Activated naive CD4-positive, alpha-beta T cell treated with anti-CD3 and anti-CD28 coated beads, Interleukin-2, amount 50 U/mL, for 24 hours (primary cell): ENCODE measurements around the gene MBNL2.
"Not testable (repeated sequence)": the region's sequence is repeated elsewhere in the genome, so short reads cannot be mapped to it uniquely, and the experiment has no call there.

Experiments
- H3K27ac Mint-ChIP-seq: one replicate; pipeline ENCODE4 v1.8.0; 2021; ENCODE audit warnings: mild to moderate bottlenecking, mixed read lengths
- H3K27me3 Mint-ChIP-seq: one replicate; pipeline ENCODE4 v1.8.0; 2021; ENCODE audit warnings: mixed read lengths
- H3K36me3 Mint-ChIP-seq: one replicate; pipeline ENCODE4 v1.8.0; 2021; ENCODE audit warnings: mixed read lengths
- H3K4me1 Mint-ChIP-seq: one replicate; pipeline ENCODE4 v1.8.0; 2021; ENCODE audit warnings: mixed read lengths
- H3K4me3 Mint-ChIP-seq: one replicate; pipeline ENCODE4 v1.8.0; 2021; ENCODE audit warnings: mild to moderate bottlenecking, mixed read lengths
- H3K9me3 Mint-ChIP-seq: one replicate; pipeline ENCODE4 v1.8.0; 2021; ENCODE audit warnings: mixed read lengths

MBNL2 gene

DNA sequence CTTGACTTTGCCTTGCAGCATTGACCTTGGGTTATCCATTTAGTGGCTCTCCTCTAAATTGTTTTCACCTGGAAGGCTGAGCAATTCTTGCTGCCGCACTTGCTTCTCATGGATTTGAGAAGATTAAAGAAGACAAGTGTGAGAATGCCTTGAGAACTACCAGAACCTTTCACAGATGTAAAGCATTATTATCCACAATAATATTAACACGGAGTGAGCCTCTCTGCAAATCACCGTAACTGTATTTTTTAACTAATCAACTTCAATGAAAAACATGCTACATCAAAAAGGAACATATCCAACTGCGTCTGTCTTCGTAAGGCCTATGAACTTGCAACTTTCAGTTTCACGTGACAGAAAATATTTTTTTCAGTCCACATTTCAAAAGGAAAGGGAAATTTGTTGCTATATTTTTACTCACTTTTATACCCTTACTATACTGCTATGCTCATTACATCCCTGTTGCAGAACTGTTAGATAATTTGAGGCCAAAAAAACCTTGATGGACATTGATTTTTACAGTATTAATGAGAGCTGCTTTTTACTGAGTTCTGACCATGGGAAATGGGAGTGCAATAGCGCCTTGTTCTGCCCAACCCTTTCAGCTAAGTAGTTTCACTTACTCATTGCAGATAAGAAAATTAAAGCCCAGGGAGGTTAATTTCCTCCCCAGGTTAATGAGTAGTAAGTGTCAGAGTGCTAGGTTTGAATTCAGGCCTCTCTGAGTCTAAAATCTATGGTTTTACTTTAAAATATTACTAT, 118.0 kb downstream of the MBNL2 start:
- Mint-ChIP-seq H3K9me3 (no peaks in the 10 kb centered on the region), H3K27ac (no peak overlapping the region), H3K4me1 (no peaks in the 10 kb centered on the region), H3K27me3 (no peaks in the 10 kb centered on the region), H3K4me3 (no peak overlapping the region), H3K36me3 (peaks cover 3% of the 10 kb centered on the region)

DNA sequence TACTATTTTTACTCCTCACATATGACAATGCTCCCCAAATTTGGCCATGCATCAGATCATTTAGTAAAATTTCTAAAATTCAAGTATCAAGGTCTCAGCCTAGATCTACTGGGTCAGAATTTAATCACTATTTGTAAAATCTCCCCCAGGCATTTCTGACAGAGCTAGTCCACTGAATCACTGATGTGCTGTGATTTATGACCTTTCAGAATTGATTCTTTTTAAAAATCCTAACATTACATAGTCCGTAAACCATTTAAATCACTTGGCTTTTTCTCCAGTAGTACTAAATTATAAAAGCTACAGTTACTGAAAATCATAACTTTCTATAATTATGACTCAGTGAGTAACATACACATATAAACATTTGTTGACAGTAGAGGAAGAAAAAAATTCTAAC, 119.0 kb downstream of the MBNL2 start:
- Mint-ChIP-seq H3K27me3 (no peaks in the 10 kb centered on the region), H3K36me3 (peaks cover 6% of the 10 kb centered on the region), H3K4me1 (no peaks in the 10 kb centered on the region), H3K9me3 (no peaks in the 10 kb centered on the region), H3K4me3 (no peak overlapping the region), H3K27ac (no peak overlapping the region)

DNA sequence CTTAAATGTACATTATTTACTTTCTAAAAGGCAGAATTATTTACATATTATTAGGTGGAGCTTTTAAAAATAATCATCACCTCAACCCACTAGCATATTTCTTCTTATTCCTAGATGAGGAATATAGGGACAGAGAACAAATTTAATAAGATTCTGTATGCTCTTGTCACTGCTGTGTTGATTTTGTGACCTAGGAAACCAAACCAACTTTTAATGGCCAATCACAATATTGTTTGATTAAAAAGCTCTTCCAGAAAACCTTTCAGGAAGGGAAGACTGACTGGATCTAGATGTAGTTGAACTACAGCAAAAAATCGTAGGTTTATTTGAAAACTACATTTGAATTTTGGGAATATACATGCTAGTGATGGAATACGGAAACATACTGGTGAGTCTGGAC, 120.0 kb downstream of the MBNL2 start:
- Mint-ChIP-seq H3K4me1 (no peaks in the 10 kb centered on the region), H3K4me3 (no peak overlapping the region), H3K36me3 (peaks cover 5% of the 10 kb centered on the region), H3K27me3 (no peaks in the 10 kb centered on the region), H3K27ac (no peak overlapping the region), H3K9me3 (no peaks in the 10 kb centered on the region)

DNA sequence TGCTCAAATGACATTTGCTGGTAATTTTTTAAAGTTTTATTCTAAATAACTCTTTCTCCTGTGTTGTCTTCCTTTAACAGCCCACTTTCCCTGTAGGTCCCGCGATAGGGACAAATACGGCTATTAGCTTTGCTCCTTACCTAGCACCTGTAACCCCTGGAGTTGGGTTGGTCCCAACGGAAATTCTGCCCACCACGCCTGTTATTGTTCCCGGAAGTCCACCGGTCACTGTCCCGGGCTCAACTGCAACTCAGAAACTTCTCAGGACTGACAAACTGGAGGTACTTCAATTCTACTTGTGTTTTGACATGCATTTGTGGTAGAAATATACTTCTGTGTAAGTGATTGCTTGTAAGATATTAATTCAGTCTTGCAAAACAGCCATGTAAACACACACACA, 120.8 kb downstream of the MBNL2 start:
- peaks cover 5% of the 10 kb centered on the region for H3K36me3 Mint-ChIP-seq
- H3K4me3 Mint-ChIP-seq: no peak overlapping the region
- H3K27ac Mint-ChIP-seq: no peak overlapping the region
- no peaks in the 10 kb centered on the region for H3K9me3 Mint-ChIP-seq
- no peaks in the 10 kb centered on the region for H3K27me3 Mint-ChIP-seq
- H3K4me1 Mint-ChIP-seq: no peaks in the 10 kb centered on the region

DNA sequence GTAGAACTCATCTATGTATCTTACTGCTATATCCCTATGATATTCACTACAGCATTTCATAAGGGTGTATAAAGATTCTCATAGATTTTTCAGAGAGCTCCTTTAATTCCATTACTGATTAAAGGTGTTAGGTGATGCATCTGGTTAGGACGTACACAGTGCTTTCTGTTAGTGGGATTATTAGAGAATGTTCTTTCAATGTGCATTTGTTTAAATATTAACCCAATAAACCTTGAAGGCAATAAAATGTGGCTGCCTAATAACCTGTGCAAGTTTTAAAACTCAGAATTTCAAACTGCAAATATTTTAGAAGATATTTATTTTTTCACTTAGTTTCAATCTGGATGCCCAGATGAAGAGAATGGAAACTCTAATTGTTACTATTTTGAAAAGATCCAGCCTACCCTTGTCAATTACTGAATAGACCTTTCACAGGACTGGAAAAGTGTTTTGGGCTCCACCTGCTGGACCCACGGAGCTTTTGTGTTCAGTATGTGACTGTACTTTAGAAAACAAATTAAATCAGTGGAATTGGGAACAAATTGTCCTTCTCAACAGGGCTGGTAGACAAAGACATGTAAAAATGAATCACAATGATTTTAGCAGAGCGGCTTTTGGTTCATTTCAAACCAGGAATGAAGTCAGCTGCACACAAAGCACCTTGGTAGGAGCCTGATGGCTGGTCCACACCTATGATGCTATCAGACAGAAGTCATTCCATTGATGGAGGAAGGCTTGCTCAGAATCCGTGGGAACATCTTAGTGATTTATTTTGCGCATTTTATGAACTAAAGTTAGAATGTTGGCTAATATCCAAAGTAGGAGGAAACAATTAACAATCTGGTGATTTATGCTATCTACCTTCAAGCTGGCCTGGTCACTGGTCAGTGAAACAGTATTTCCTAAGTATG, 122.4 kb downstream of the MBNL2 start:
- Mint-ChIP-seq H3K36me3 (peaks cover 7% of the 10 kb centered on the region), H3K9me3 (no peaks in the 10 kb centered on the region), H3K27me3 (no peaks in the 10 kb centered on the region), H3K4me3 (no peak overlapping the region), H3K4me1 (no peaks in the 10 kb centered on the region), H3K27ac (no peak overlapping the region)

DNA sequence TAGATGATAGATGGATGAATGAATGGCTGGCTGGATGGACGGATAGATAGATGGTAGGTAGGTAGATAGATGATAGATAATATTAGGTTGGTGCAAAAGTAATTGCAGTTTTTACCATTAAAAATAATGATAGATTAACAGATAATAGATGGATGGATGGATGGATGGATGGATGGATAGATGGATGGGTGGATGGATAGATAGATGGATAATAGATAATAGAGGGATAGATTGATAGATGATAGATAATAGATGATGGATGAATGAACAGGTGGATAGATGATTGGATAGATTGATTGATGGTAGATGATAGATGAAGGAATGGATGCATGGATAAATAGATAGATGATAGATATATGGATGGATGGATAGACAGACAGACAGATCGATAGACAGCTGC, 124.0 kb downstream of the MBNL2 start:
- Mint-ChIP-seq H3K4me1 (no peaks in the 10 kb centered on the region), H3K36me3 (peaks cover 9% of the 10 kb centered on the region), H3K27ac (no peak overlapping the region), H3K27me3 (no peaks in the 10 kb centered on the region), H3K4me3 (no peak overlapping the region), H3K9me3 (no peaks in the 10 kb centered on the region)

DNA sequence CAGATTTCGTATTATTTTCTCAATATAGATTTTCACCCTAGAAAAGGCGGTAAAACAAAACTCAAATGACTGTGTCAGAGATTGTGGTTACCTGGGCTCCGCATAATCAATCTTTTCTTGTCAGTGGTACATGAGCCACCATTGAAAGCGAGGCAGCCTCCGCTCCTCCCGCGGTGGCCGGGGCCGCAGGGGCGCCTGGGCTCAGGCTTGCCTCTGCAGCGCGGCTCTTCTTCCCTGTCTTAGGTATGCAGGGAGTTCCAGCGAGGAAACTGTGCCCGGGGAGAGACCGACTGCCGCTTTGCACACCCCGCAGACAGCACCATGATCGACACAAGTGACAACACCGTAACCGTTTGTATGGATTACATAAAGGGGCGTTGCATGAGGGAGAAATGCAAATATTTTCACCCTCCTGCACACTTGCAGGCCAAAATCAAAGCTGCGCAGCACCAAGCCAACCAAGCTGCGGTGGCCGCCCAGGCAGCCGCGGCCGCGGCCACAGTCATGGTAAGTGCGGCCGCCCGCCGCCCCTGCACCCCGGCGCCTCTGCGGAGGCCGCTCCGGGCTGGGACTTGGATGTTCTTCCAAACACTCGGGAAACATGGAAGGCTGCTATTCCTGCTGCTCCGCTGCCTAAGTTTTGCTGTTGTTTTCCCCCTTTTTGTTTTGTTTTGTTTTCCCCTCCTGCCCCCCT, 124.6 kb downstream of the MBNL2 start:
- no peak overlapping the region for H3K27ac Mint-ChIP-seq
- peaks cover 11% of the 10 kb centered on the region for H3K36me3 Mint-ChIP-seq
- no peaks in the 10 kb centered on the region for H3K9me3 Mint-ChIP-seq

DNA sequence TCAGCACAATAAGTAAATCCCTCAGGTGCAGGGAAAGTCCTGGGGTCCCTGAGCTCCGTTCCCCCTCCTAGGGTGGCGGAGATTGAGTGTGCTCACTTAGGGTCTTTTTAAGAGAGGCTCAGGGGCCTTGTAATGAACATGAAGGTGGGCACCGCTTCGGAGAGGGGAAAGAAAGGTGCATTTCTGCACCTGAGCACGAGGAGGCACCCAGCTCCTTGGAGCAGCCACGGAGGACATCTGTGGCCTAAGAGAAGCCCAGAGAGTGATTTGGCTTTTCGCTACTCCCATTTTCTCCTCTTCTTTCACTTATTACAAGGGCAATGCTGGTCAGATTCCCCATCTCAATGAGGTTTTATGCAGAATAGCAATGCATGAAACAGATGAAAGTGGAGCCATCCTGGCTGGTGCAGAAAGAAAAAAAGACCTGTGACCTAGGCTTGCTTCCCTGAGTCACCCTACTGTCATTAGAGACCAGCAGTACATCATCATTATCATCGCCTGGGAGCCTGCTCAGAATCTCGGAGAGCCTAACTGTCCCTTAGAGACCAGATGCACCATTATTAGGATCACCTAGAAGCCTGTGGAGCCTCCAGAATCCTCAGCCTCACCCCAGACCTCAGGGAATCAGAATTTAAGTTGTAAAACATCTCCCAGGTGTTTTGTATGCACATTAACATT, 125.3 kb downstream of the MBNL2 start:
- Mint-ChIP-seq H3K27ac (no peak overlapping the region), H3K9me3 (no peaks in the 10 kb centered on the region), H3K4me3 (no peak overlapping the region), H3K27me3 (no peaks in the 10 kb centered on the region), H3K36me3 (peaks cover 11% of the 10 kb centered on the region), H3K4me1 (no peaks in the 10 kb centered on the region)

More for the DNA sequence above, 124.6 kb downstream of the MBNL2 start:
- Mint-ChIP-seq H3K27me3 (no peaks in the 10 kb centered on the region), H3K4me3 (no peak overlapping the region), H3K4me1 (no peaks in the 10 kb centered on the region)

DNA sequence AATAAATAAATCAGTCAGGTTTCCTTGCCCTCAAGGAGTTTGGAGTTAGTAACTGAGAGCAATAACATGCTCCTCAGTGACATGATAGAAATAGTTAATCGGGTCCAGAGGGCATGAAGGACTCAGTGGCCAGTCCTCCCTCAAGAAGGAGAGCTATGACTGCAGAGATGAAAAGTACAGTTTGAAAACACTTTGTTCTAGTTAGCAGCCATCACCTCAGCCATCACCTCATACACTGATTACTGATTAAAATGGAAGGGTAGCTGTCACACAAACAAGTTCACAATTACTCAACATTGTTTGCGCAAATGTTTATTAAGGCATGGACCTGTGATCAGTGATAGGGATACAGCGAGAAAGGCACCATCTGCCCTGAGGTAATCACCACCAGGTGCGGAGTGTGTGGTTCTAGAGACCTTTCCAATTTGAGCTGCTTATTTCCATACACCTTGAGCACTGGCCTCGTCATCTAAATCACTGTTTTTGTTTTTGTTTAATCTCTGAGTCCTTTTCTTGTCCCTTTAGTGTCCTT, 126.5 kb downstream of the MBNL2 start:
- Mint-ChIP-seq H3K4me1 (no peaks in the 10 kb centered on the region), H3K27me3 (no peaks in the 10 kb centered on the region), H3K4me3 (no peak overlapping the region), H3K27ac (no peak overlapping the region), H3K9me3 (no peaks in the 10 kb centered on the region), H3K36me3 (peaks cover 11% of the 10 kb centered on the region)

DNA sequence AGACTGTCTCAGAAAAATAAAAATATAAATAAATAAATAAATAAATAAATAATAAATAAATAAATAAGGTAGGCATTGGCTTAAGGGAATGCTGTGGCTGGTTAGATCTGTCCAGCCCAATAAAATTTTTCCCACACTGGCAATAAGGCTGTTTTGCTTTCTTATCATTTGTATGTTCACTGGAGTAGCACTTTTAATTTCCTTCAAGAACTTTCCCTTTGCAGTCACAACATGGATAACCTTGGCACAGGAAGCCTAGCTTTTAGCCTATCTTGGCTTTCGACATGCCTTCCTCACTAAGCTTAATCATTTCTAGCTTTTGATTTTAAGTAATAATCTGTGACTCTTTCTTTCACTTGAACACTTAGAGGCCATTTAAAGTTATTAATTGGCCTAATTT, 129.9 kb downstream of the MBNL2 start:
- H3K27ac Mint-ChIP-seq, H3K36me3 Mint-ChIP-seq, H3K4me1 Mint-ChIP-seq, H3K4me3 Mint-ChIP-seq, H3K9me3 Mint-ChIP-seq, H3K27me3 Mint-ChIP-seq: not testable (repeated sequence)

DNA sequence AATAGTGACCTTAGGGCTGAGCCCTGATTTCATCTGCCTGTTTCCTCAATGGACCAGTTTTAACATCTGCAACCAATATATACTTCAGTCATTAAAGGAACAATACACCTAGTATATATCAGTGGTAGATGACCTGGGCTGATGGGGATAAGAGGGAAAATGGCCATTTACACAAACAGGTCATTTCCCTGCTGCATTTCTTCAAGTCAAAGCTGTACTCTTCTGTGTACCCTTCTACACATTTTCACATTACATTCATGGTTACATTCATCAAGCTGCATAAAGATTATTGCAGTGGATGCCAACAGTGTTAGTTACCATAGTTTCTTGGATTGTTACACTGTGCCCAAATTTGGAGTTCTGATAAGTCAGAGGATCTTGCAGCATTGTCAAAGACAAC, 130.7 kb downstream of the MBNL2 start:
- Mint-ChIP-seq H3K4me1 (no peaks in the 10 kb centered on the region), H3K27me3 (no peaks in the 10 kb centered on the region), H3K4me3 (no peak overlapping the region), H3K27ac (no peak overlapping the region), H3K9me3 (no peaks in the 10 kb centered on the region), H3K36me3 (peaks cover 8% of the 10 kb centered on the region)

DNA sequence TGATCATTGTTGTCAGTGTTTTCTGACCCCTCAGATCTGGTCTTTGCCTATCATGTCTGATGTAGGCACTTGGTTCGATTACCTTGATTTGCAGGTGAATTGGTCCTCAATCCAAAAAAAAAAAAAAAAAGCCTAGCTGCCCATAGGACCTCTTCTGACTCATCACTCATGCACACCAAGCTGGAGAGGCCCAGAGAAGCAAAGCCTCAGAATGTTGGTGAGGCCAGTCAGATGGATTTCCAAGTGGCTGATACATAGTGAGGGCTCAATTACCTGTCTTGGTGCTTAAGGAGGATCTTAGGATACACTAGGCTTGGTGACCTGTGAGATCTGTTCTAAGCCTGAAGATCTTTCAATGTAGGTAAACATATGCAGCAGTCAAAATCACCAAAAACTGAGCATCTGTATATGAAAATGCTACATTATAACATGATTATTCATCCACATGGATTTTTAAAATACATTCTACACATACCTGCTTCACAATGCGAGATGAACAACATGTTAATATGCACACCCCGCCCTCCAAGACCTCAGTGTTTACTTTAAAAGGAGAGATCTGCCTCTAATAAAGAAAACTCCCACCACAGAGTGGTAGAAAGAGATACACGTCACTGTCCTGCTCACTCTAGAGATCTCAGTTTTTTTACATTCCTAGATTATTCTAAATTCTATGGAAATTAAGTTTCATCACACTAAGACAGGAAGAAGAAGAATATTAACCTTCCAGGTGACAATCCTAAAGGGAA, 132.0 kb downstream of the MBNL2 start:
- peaks cover 8% of the 10 kb centered on the region for H3K36me3 Mint-ChIP-seq
- no peaks in the 10 kb centered on the region for H3K9me3 Mint-ChIP-seq
- H3K27me3 Mint-ChIP-seq: no peaks in the 10 kb centered on the region
- no peaks in the 10 kb centered on the region for H3K4me1 Mint-ChIP-seq
- H3K4me3 Mint-ChIP-seq: no peak overlapping the region
- no peak overlapping the region for H3K27ac Mint-ChIP-seq

DNA sequence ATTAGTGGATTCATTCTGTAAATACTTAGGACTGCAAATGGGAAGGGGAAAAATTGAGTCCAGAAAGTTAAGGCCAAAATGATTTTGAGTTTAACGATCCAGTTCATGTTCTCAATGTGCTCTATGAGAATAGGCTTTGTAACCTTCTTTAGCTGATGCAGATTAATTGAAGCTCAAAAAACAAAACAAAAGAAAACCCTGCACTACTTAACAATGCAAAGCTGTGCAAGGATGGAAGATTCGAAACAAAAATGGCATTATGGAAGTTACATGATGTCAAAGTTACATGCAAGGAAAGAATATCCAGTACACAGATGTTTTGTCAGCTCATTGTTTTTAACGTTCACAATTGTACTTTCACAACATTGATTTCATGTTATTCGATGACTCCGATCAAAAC, 132.7 kb downstream of the MBNL2 start:
- no peaks in the 10 kb centered on the region for H3K27me3 Mint-ChIP-seq
- H3K4me1 Mint-ChIP-seq: no peaks in the 10 kb centered on the region
- H3K4me3 Mint-ChIP-seq: no peak overlapping the region
- H3K9me3 Mint-ChIP-seq: no peaks in the 10 kb centered on the region
- H3K27ac Mint-ChIP-seq: no peak overlapping the region
- H3K36me3 Mint-ChIP-seq: peaks cover 8% of the 10 kb centered on the region

DNA sequence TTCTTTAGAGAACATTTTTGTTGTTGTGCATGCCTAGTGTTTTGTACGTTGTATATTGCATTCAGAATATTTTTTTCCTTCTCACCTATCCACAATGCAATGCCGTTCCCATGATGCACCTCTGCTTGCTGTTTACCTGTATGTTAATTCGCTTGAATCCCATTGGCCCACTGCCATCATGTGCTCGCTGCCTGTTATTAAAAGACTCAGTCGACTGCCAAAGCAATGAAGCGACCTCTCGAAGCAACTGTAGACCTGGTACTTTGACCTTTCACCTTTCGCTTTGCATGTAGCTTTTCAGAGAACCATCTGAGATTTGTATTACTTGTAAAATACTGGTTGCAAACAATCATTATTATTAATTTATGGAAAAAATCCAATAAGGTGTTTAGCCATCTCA, 134.5 kb downstream of the MBNL2 start:
- H3K27me3 Mint-ChIP-seq: no peaks in the 10 kb centered on the region

More for the DNA sequence above, 134.5 kb downstream of the MBNL2 start:
- Mint-ChIP-seq H3K4me3 (no peak overlapping the region), H3K27ac (no peak overlapping the region), H3K4me1 (no peaks in the 10 kb centered on the region), H3K9me3 (no peaks in the 10 kb centered on the region), H3K36me3 (peaks cover 9% of the 10 kb centered on the region)
